ENCODE measurements around the gene HAUS6.

DNA sequence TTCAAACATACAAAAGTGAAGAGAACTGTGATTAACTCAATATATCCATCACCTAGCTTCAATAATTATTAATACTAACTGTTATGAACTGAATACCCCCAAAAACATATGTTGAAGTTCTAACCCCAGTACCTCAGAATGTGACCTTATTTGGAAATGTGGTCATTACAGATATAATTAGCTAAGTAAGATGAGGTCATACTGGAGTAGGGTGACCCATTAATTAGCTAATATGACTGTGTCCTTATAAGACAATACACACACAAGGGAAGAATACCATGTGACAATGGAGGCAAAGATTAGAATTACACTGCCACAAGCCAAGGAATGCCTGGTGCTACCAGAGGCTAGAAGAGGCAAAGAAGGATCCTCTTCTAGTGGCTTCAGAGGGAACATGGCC lies 45.7 kb downstream of the HAUS6 start:
- TF ChIP-seq, protein P1, sequence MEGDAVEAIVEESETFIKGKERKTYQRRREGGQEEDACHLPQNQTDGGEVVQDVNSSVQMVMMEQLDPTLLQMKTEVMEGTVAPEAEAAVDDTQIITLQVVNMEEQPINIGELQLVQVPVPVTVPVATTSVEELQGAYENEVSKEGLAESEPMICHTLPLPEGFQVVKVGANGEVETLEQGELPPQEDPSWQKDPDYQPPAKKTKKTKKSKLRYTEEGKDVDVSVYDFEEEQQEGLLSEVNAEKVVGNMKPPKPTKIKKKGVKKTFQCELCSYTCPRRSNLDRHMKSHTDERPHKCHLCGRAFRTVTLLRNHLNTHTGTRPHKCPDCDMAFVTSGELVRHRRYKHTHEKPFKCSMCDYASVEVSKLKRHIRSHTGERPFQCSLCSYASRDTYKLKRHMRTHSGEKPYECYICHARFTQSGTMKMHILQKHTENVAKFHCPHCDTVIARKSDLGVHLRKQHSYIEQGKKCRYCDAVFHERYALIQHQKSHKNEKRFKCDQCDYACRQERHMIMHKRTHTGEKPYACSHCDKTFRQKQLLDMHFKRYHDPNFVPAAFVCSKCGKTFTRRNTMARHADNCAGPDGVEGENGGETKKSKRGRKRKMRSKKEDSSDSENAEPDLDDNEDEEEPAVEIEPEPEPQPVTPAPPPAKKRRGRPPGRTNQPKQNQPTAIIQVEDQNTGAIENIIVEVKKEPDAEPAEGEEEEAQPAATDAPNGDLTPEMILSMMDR (CRISPR knock-in tag; IDR thresholded peaks at IDR 0.05), result no peak
- TF ChIP-seq, protein P2, sequence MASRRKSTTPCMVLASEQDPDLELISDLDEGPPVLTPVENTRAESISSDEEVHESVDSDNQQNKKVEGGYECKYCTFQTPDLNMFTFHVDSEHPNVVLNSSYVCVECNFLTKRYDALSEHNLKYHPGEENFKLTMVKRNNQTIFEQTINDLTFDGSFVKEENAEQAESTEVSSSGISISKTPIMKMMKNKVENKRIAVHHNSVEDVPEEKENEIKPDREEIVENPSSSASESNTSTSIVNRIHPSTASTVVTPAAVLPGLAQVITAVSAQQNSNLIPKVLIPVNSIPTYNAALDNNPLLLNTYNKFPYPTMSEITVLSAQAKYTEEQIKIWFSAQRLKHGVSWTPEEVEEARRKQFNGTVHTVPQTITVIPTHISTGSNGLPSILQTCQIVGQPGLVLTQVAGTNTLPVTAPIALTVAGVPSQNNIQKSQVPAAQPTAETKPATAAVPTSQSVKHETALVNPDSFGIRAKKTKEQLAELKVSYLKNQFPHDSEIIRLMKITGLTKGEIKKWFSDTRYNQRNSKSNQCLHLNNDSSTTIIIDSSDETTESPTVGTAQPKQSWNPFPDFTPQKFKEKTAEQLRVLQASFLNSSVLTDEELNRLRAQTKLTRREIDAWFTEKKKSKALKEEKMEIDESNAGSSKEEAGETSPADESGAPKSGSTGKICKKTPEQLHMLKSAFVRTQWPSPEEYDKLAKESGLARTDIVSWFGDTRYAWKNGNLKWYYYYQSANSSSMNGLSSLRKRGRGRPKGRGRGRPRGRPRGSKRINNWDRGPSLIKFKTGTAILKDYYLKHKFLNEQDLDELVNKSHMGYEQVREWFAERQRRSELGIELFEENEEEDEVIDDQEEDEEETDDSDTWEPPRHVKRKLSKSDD (CRISPR knock-in tag; IDR thresholded peaks at IDR 0.05; ENCODE audit: low read depth), result no peak
- TF ChIP-seq KDM3A (CRISPR knock-in tag; IDR thresholded peaks at IDR 0.05; ENCODE audit: low read depth), result no peak
- TF ChIP-seq MTA3 (CRISPR knock-in tag; IDR thresholded peaks at IDR 0.05), result no peak
- no peak for TF ChIP-seq SRY (CRISPR knock-in tag; IDR thresholded peaks at IDR 0.05)
- TF ChIP-seq HDAC2 (CRISPR knock-in tag; IDR thresholded peaks at IDR 0.05), result no peak

Data from HepG2 (cell line).